AG20443 (cell line): ENCODE measurements around the gene DCUN1D1.

Experiments
- DNase-seq: peaks from one replicate; pipeline ENCODE4 v3.0.0; 2012; ENCODE audit warnings: low spot score, mixed read lengths

Gene DCUN1D1

GRCh38 chr3:182892226-182892625, 88.1 kb downstream of the DCUN1D1 start:
- DNase-seq: no peak

- no peak for DNase-seq
These were observed 89.0 kb downstream of the DCUN1D1 start for GRCh38 chr3:182891364-182891763.

- no peak for DNase-seq
These were observed 90.2 kb downstream of the DCUN1D1 start for GRCh38 chr3:182889948-182890629.
